Tibial artery (tissue), 4 donors: Measurements from ENCODE around the gene TTC21A.

Source experiments
- DNase-seq, 2 donors: peaks; one replicate each; pipeline ENCODE4 v3.0.0-alpha.2; 2019
- H3K27ac ChIP-seq, 2 donors: fragments of 200-600 bp; sonication (generic) in 1 of 2; 1 replicate in 1 of 2; 2 replicates in 1 of 2; pipeline ENCODE4 v1.5.1; 2018 to 2019; ENCODE audit warnings: mild to moderate bottlenecking in 1 of 2
- H3K27me3 ChIP-seq, 2 donors: fragments of 200-600 bp; sonication (generic) in 1 of 2; one replicate each; pipeline versions ENCODE4 v1.5.1 to v1.6.0; 2016 to 2019
- H3K36me3 ChIP-seq, 3 donors: fragments of 200-600 bp; sonication (generic) in 2 of 3; one replicate each; pipeline ENCODE4 v1.5.1; 2016 to 2019; ENCODE audit warnings: mild to moderate bottlenecking in 2 of 3
- H3K4me1 ChIP-seq, 4 donors: fragments of 200-600 bp; sonication (generic) in 2 of 4; 1 replicate in 3 of 4; 2 replicates in 1 of 4; pipeline ENCODE4 v1.5.1; 2016 to 2019
- H3K4me3 ChIP-seq, 2 donors: fragments of 200-600 bp; sonication (generic) in 1 of 2; 1 replicate in 1 of 2; 2 replicates in 1 of 2; pipeline ENCODE4 v1.5.1; 2018 to 2019; ENCODE audit warnings: mild to moderate bottlenecking in 2 of 2
- H3K9me3 ChIP-seq, 3 donors: fragments of 200-600 bp; sonication (generic) in 1 of 3; one replicate each; pipeline ENCODE4 v1.5.1; 2016 to 2019
- intact Hi-C: fragments of 100-400 bp; cut with DNase I; formaldehyde crosslinking; loops from one replicate; pipeline ENCODE4 v1.15.0; 2023; ENCODE audit warnings: low total_unique reads
- TF ChIP-seq, protein P1 (sequence below), 2 experiments: fragments of 200-600 bp in 1 of 2; fragments of 450-650 bp in 1 of 2; IDR thresholded peaks; one replicate each; pipeline ENCODE4 v1.5.1; 2017 to 2019; ENCODE audit warnings: antibody characterized with exemption in 2 of 2, mild to moderate bottlenecking in 1 of 2, moderate library complexity in 1 of 2

Gene TTC21A

DNA sequence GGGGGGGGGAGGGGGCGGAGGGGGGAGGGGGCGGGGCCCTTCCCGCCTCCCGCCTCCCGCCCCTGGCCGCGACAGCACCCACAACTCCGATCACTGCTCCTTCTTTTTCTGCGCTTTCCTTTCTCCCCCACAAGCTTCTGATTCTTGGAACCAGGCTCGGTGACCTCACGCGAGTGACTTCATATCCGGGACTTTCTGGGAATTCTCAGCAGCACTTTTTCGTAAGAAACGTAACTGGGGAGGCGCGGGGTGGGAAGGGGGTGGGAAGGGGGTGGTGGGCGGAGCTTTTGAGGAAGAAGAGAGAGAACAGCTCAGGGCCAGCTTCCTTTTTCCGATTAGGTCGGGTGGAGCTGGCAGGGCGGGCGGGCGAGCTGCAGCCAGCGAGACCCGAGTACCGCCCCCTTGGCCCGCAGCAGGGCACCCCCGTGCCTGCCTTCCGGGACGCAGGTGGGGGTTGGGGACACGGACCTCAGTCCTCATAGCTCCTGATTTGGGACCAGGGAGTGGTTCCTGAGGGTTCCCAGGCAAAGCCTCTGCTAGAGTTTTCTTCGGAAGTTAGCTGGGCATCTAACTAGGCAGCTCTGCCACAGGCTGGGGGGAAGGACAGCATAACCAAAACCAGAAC, 70.3 kb downstream of the TTC21A start:
- intact Hi-C loops, result loop anchor here (2.0 kb wide), 1 partner anchor 23 kb away; no protein-coding TSS in a partner anchor
- Histone ChIP-seq H3K27ac (peak overlapping the region; percentile 91 to 93), H3K4me3 (peak overlapping the region; percentile 47 to 55), H3K36me3 (no peaks in the 10 kb centered on the region), H3K27me3 (no peaks in the 10 kb centered on the region), H3K4me1 (peaks cover 0 to 48% (median 36%) of the 10 kb centered on the region in 4 donors), H3K9me3 (no peaks in the 10 kb centered on the region)
- DNase-seq, result peak; percentile 89 to 97
- TF ChIP-seq, protein P1, sequence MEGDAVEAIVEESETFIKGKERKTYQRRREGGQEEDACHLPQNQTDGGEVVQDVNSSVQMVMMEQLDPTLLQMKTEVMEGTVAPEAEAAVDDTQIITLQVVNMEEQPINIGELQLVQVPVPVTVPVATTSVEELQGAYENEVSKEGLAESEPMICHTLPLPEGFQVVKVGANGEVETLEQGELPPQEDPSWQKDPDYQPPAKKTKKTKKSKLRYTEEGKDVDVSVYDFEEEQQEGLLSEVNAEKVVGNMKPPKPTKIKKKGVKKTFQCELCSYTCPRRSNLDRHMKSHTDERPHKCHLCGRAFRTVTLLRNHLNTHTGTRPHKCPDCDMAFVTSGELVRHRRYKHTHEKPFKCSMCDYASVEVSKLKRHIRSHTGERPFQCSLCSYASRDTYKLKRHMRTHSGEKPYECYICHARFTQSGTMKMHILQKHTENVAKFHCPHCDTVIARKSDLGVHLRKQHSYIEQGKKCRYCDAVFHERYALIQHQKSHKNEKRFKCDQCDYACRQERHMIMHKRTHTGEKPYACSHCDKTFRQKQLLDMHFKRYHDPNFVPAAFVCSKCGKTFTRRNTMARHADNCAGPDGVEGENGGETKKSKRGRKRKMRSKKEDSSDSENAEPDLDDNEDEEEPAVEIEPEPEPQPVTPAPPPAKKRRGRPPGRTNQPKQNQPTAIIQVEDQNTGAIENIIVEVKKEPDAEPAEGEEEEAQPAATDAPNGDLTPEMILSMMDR (IDR thresholded peaks at IDR 0.05), result peak in 1 of 2 experiments; percentile 14

DNA sequence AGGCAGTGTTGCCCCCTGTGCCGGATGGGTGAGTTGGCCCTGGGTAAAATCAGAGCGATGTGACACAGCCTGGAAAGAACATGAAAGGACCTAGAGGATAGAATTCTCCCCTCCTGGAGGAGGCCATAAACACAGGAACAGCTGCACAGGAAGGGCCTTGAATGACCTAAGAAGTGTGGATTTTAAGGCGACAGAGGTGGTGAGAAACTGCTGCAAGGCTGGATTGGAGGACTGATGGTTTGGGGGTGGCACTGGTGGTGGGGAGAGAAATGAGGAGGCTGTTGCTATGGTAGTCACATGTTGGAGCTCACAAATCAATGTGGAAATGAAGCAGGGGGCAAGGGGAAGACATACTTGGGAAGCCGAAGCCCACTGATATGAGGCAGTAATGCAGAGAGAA, 71.1 kb downstream of the TTC21A start:
- intact Hi-C loops, result no loop called here
- H3K4me3 ChIP-seq, result peak overlapping the region; percentile 47 to 55

DNA sequence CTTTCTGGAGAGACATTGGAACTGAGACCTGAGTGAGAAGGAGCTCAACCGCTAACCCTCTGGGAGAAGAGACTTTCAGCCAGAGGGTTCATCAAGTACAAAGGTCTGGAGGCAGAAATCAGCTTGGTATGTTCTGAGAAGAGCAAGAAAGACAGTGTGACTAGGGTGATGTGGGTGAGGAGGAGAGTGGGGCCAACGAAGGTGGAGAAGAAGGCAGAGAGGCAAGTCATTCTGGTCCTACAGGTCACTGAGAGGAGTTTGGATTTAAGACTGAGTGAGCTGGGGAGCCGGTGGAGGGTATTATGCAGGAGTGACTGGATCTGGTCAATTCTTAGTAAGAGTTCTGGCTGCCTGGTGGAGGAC, 72.7 kb downstream of the TTC21A start:
- Histone ChIP-seq H3K4me3 (peak overlapping the region; percentile 44 to 54), H3K36me3 (no peaks in the 10 kb centered on the region), H3K27me3 (no peaks in the 10 kb centered on the region), H3K9me3 (no peaks in the 10 kb centered on the region), H3K4me1 (peaks cover 0 to 53% (median 36%) of the 10 kb centered on the region in 4 donors), H3K27ac (peak overlapping the region; percentile 91 to 93)
- TF ChIP-seq, protein P1 (IDR thresholded peaks at IDR 0.05), result no peak
- intact Hi-C loops, result no loop called here
- no peak for DNase-seq

More for the DNA sequence above, 71.1 kb downstream of the TTC21A start:
- TF ChIP-seq, protein P1 (IDR thresholded peaks at IDR 0.05), result no peak
- H3K27ac ChIP-seq, result peak overlapping the region; percentile 91 to 93
- peaks cover 0 to 53% (median 36%) of the 10 kb centered on the region in 4 donors for H3K4me1 ChIP-seq
- H3K27me3 ChIP-seq, result no peaks in the 10 kb centered on the region
- no peak for DNase-seq
- no peaks in the 10 kb centered on the region for H3K9me3 ChIP-seq
- H3K36me3 ChIP-seq, result no peaks in the 10 kb centered on the region

DNA sequence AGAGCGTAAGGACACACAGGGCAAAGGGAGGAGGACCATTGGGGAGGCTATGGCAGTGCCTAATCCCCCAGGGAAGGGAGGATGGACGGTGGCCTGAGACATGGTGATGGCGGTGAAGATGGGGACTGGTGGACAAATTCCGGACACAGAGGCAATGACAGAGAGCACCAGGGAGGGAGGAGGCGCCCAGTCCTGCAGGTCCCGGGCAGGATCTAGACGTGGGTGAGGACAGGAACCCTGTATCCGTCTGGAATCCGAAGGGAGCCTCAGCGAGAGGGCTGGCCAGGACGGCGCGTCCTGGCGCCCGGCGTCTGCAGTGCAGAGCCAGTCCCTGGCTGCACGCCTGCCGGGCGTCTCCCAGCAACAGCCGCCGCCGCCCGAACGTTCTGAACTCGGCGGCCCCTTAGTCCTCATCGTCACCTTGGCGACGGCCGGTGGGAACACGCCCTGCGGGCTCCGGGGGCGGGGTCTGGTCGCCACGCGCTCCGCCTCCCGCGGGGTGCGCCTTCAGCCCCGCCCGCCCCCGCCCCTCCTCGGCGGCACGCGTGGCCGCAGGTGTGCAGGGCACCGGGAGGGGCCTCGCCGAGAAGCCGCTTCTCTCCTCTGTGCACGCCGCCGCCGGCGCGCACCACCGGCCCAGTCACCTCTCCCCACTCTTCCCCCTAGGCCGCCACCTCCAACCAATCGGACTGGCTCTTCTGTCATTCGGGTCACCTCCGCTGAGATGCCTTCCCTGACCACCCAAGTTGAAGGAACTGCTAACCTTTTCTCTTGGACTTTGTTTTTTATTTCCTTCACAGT, 73.3 kb downstream of the TTC21A start:
- intact Hi-C loops, result no loop called here
- H3K36me3 ChIP-seq, result no peaks in the 10 kb centered on the region
- DNase-seq, result peak; percentile 90 to 96
- peaks cover 0 to 53% (median 36%) of the 10 kb centered on the region in 4 donors for H3K4me1 ChIP-seq
- H3K4me3 ChIP-seq, result peak overlapping the region; percentile 44 to 54
- H3K27me3 ChIP-seq, result no peaks in the 10 kb centered on the region
- no peaks in the 10 kb centered on the region for H3K9me3 ChIP-seq
- TF ChIP-seq, protein P1 (IDR thresholded peaks at IDR 0.05), result peak in 1 of 2 experiments; percentile 36
- H3K27ac ChIP-seq, result peak overlapping the region; percentile 91 to 93

DNA sequence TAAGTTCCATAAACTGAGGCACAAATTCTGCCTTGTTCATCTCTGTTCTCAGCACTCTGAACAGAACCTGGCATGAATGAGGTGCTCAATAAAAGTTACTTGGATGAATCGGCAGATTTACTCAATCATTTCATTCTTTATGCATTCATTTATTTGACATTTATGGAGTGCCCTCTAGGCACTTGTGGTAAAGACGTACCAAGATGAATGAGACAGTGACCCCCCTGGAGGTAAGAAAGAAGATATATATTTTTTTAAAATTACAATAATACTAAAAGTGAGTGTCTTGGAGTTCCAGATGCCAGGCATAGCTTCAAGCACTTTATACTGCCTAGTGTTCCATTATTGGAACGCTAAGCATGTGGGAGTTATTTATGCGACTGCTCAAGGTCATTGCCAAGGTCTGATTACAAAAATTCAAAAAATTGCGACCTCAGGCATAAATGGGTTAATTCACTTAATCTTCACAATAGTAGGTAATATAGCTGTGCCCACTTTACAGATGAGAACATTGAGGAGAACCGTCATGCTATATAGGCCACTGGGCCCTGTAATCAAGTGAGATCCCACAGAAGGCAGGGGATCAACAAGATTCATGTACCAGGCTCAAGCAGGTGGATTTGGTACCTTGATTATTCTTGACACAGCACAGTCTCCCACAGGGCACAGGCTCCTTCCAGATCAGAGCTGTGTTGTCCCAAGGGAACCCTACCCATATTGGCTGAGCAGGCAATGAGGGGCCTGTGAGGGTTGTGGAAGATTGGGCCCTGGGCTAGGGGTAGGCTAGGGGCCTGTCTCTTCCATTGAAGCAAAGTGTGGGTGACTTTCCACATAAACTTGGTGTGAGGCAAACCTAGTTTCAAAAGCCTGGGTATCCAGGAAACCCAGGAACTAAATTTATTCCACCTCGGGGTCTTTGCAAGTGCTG, 74.2 kb downstream of the TTC21A start:
- Histone ChIP-seq H3K27ac (peak overlapping the region; percentile 91 to 93), H3K36me3 (no peaks in the 10 kb centered on the region), H3K4me3 (peak overlapping the region; percentile 44 to 54), H3K27me3 (no peaks in the 10 kb centered on the region), H3K4me1 (peaks cover 0 to 53% (median 35%) of the 10 kb centered on the region in 4 donors), H3K9me3 (no peaks in the 10 kb centered on the region)
- intact Hi-C loops, result no loop called here
- no peak for DNase-seq
- TF ChIP-seq, protein P1 (IDR thresholded peaks at IDR 0.05), result no peak
